NT2/D1 (cell line): ENCODE data around the gene MTX2.
A peak's percentile ranks its signal among the peaks of the same experiment; 100 is the strongest.

ENCODE experiments used
- DNase-seq: peaks from one replicate; pipeline ENCODE4 v3.0.0-alpha.2; 2011; ENCODE audit warnings: low read depth, low spot score
- H3K27me3 ChIP-seq: 2 replicates; pipeline ENCODE4 v1.6.0; 2011; ENCODE audit warnings: mild to moderate bottlenecking; ENCODE audit not compliant: insufficient read length, insufficient read depth
- H3K36me3 ChIP-seq: 2 replicates; pipeline ENCODE4 v1.6.1; 2011; ENCODE audit warnings: mild to moderate bottlenecking, low read length, mixed read lengths; ENCODE audit not compliant: insufficient read depth, insufficient read length
- H3K4me1 ChIP-seq: 2 replicates; pipeline ENCODE4 v1.5.1; 2011; ENCODE audit not compliant: insufficient read depth, insufficient read length
- H3K4me3 ChIP-seq: 2 replicates; pipeline ENCODE4 v1.5.1; 2011; ENCODE audit warnings: low read depth; ENCODE audit not compliant: insufficient read length
- H3K9ac ChIP-seq: 2 replicates; pipeline ENCODE4 v1.6.0; 2011; ENCODE audit warnings: low read depth; ENCODE audit not compliant: insufficient read length
- H3K9me3 ChIP-seq: 2 replicates; pipeline ENCODE4 v1.5.1; 2011; ENCODE audit warnings: mild to moderate bottlenecking, low read length; ENCODE audit not compliant: insufficient read depth
- SUZ12 ChIP-seq: IDR thresholded peaks from 2 replicates; pipeline ENCODE4 v1.6.1; 2011; ENCODE audit not compliant: insufficient read length, insufficient read depth; ENCODE audit errors: extremely low read depth
- YY1 ChIP-seq: IDR thresholded peaks from 2 replicates; pipeline ENCODE4 v1.6.1; 2011; ENCODE audit not compliant: insufficient read length, insufficient read depth
- ZNF274 ChIP-seq: IDR thresholded peaks from 2 replicates; pipeline ENCODE4 v1.6.1; 2011; ENCODE audit warnings: mild to moderate bottlenecking, low read depth, low read length

MTX2 gene

GRCh38 chr2:176270100-176270750 is 983 bp downstream of the MTX2 start:
- no peaks in the 10 kb centered on the region for H3K36me3 ChIP-seq
- no peaks in the 10 kb centered on the region for H3K9me3 ChIP-seq
- no peak for DNase-seq
- peaks cover 6% of the 10 kb centered on the region for H3K27me3 ChIP-seq
- no peaks in the 10 kb centered on the region for H3K4me1 ChIP-seq
- H3K4me3 ChIP-seq = peak overlapping the region; percentile 92
- no peak for TF ChIP-seq ZNF274
- no peak for TF ChIP-seq SUZ12
- TF ChIP-seq YY1 = no peak
- peak overlapping the region; percentile 96 for H3K9ac ChIP-seq

- Histone ChIP-seq H3K4me3 (no peak overlapping the region), H3K27me3 (peaks cover 4% of the 10 kb centered on the region), H3K9me3 (no peaks in the 10 kb centered on the region), H3K4me1 (no peaks in the 10 kb centered on the region), H3K36me3 (no peaks in the 10 kb centered on the region), H3K9ac (no peak overlapping the region)
- TF ChIP-seq YY1 (no peak), SUZ12 (no peak), ZNF274 (no peak)
- DNase-seq = no peak
Measured at GRCh38 chr2:176272870-176273459, 3.7 kb downstream of the MTX2 start.

- Histone ChIP-seq H3K4me3 (no peak overlapping the region), H3K27me3 (no peaks in the 10 kb centered on the region), H3K9me3 (no peaks in the 10 kb centered on the region), H3K4me1 (no peaks in the 10 kb centered on the region), H3K36me3 (no peaks in the 10 kb centered on the region), H3K9ac (no peak overlapping the region)
- DNase-seq = no peak
- TF ChIP-seq ZNF274 (no peak), YY1 (no peak), SUZ12 (no peak)
Measured at GRCh38 chr2:176278927-176279326, 9.7 kb downstream of the MTX2 start.

- Histone ChIP-seq H3K9me3 (no peaks in the 10 kb centered on the region), H3K9ac (no peak overlapping the region), H3K36me3 (no peaks in the 10 kb centered on the region), H3K4me1 (no peaks in the 10 kb centered on the region), H3K27me3 (no peaks in the 10 kb centered on the region), H3K4me3 (no peak overlapping the region)
- TF ChIP-seq SUZ12 (no peak), YY1 (no peak), ZNF274 (no peak)
- DNase-seq = no peak
Measured at GRCh38 chr2:176280156-176280555, 10.9 kb downstream of the MTX2 start.

GRCh38 chr2:176280867-176281658 is 11.8 kb downstream of the MTX2 start:
- Histone ChIP-seq H3K36me3 (no peaks in the 10 kb centered on the region), H3K9me3 (no peaks in the 10 kb centered on the region), H3K27me3 (no peaks in the 10 kb centered on the region), H3K9ac (no peak overlapping the region), H3K4me3 (no peak overlapping the region), H3K4me1 (no peaks in the 10 kb centered on the region)
- no peak for DNase-seq
- no peak for TF ChIP-seq ZNF274
- no peak for TF ChIP-seq YY1
- TF ChIP-seq SUZ12 = no peak

- Histone ChIP-seq H3K9ac (no peak overlapping the region), H3K4me1 (no peaks in the 10 kb centered on the region), H3K27me3 (no peaks in the 10 kb centered on the region), H3K9me3 (no peaks in the 10 kb centered on the region), H3K36me3 (no peaks in the 10 kb centered on the region), H3K4me3 (no peak overlapping the region)
- no peak for DNase-seq
- TF ChIP-seq YY1 (no peak), SUZ12 (no peak), ZNF274 (no peak)
Measured at GRCh38 chr2:176283291-176284068, 14.2 kb downstream of the MTX2 start.
